GM19438 (cell line): ENCODE measurements around the gene C4orf46.
A peak's percentile ranks its signal among the peaks of the same experiment; 100 is the strongest.
"Not testable (repeated sequence)": the region's sequence is repeated elsewhere in the genome, so short reads cannot be mapped to it uniquely, and the experiment has no call there.

Experiments used
- ATAC-seq: cut with Tn5 transposase; IDR thresholded peaks from one replicate; pipeline ENCODE4 v1.9.1; 2021; ENCODE audit warnings: low read depth; ENCODE audit not compliant: unreplicated experiment

C4orf46 gene

GRCh38 chr4:158671665-158671914 lies at the start of gene C4orf46:
Gene C4orf46 (minus strand): TSS chr4:158671887. CDS start chr4:158671801, 86 bp downstream.
- ATAC-seq, result no peak

- no peak for ATAC-seq
Measured at GRCh38 chr4:158715802-158716201, 44.1 kb upstream of the C4orf46 start.

- no peak for ATAC-seq
Measured at GRCh38 chr4:158714937-158715336, 43.2 kb upstream of the C4orf46 start.

GRCh38 chr4:158712622-158713021 lies 40.9 kb upstream of the C4orf46 start:
- ATAC-seq, result not testable (repeated sequence)

- no peak for ATAC-seq
Measured at GRCh38 chr4:158710814-158711213, 39.1 kb upstream of the C4orf46 start.

GRCh38 chr4:158704274-158704673 lies 32.6 kb upstream of the C4orf46 start:
- ATAC-seq, result no peak

- ATAC-seq, result no peak
Measured at GRCh38 chr4:158688813-158689212, 17.1 kb upstream of the C4orf46 start.

GRCh38 chr4:158682066-158682465 lies 10.4 kb upstream of the C4orf46 start:
- ATAC-seq, result no peak

- no peak for ATAC-seq
Measured at GRCh38 chr4:158681629-158682028, 9.9 kb upstream of the C4orf46 start.

GRCh38 chr4:158678767-158679166 lies 7.1 kb upstream of the C4orf46 start:
- ATAC-seq, result no peak

- ATAC-seq, result no peak
Measured at GRCh38 chr4:158676076-158676475, 4.4 kb upstream of the C4orf46 start.

GRCh38 chr4:158673633-158674032 lies 1.9 kb upstream of the C4orf46 start:
- ATAC-seq, result no peak

GRCh38 chr4:158671915-158672806 lies 474 bp upstream of the C4orf46 start, which contains the start of gene ETFDH:
Gene ETFDH (plus strand): TSS chr4:158672296. CDS start chr4:158672457, 161 bp downstream.
- ATAC-seq, result peak; percentile 75

GRCh38 chr4:158670975-158671664 lies 567 bp downstream of the C4orf46 start:
- ATAC-seq, result peak; percentile 27

GRCh38 chr4:158669310-158669709 lies 2.4 kb downstream of the C4orf46 start:
- no peak for ATAC-seq

- no peak for ATAC-seq
Measured at GRCh38 chr4:158667651-158668198, 4.0 kb downstream of the C4orf46 start.

- no peak for ATAC-seq
Measured at GRCh38 chr4:158666892-158667291, 4.8 kb downstream of the C4orf46 start.

GRCh38 chr4:158664806-158665205 lies 6.9 kb downstream of the C4orf46 start:
- no peak for ATAC-seq

- not testable (repeated sequence) for ATAC-seq
Measured at GRCh38 chr4:158663707-158664625, 7.7 kb downstream of the C4orf46 start.

- ATAC-seq, result not testable (repeated sequence)
Measured at GRCh38 chr4:158663255-158663654, 8.4 kb downstream of the C4orf46 start.
